Skin of body (tissue), 3 donors: ENCODE results near the gene E2F4. TPM values are rescaled to one million over a fixed set of nuclear protein-coding genes. Genes with fewer than 3 reads are reported as not detected.

Source experiments
- DNase-seq: peaks from one replicate; lab custom pipeline; 2025; lab: John Stamatoyannopoulos, UW
- small RNA-seq: library from RNA; depleted of rRNA; stranded (forward); fragments of <200 nt; gene quantifications from one replicate; pipeline ENCODE3, GENCODE V24; 2014; ENCODE audit warnings: low replicate concordance
- total RNA-seq: library from RNA; depleted of rRNA; stranded (reverse); fragments of >200 nt; gene quantifications from one replicate; pipeline ENCODE4 v1.2.3, GENCODE V29; 2014

The E2F4 gene
- total RNA-seq, 1 donor from 2014 or later = 23.5 TPM

GRCh38 chr16:67247192-67248072 lies 55.5 kb downstream of the E2F4 start, which contains the start of gene FHOD1:
Gene FHOD1, minus strand, starts transcription at chr16:67247481. Its CDS starts 71 bp downstream, at chr16:67247410.
- peak; percentile 94 for DNase-seq

GRCh38 chr16:67248073-67248400 lies 56.1 kb downstream of the E2F4 start:
- no peak for DNase-seq

Small RNA genes within 50 kb of the gene (small RNA-seq; reads per million reads assigned to genes)
- 6.7 reads per million, percentile 91 among the genes with 10 or more reads in this experiment for gene MIR328

Other genes starting within 250 kb of the E2F4 start
- gene CES3, start 230.9 kb upstream of the E2F4 start, total RNA-seq = not detected
- gene CES4A, start 203.6 kb upstream of the E2F4 start, total RNA-seq = 7.9 TPM
- 51.0 TPM for gene CBFB, start 163.0 kb upstream of the E2F4 start, total RNA-seq
- 21.2 TPM for gene PHAF1, start 82.2 kb upstream of the E2F4 start, total RNA-seq
- 14.8 TPM for gene B3GNT9, start 41.2 kb upstream of the E2F4 start, total RNA-seq
- 5.8 TPM for gene TRADD, start 32.2 kb upstream of the E2F4 start, total RNA-seq
- 4.5 TPM for gene FBXL8, start 32.2 kb upstream of the E2F4 start, total RNA-seq
- 14.3 TPM for gene HSF4, start 27.4 kb upstream of the E2F4 start, total RNA-seq
- 14.3 TPM for gene NOL3, start 21.6 kb upstream of the E2F4 start, total RNA-seq
- gene MATCAP1, start 8.2 kb upstream of the E2F4 start, total RNA-seq = 13.9 TPM
- 1.7 TPM for gene EXOC3L1, start 2.0 kb upstream of the E2F4 start, total RNA-seq
- 4.0 TPM for gene ELMO3, start 7.0 kb downstream of the E2F4 start, total RNA-seq
- 22.0 TPM for gene TMEM208, start 35.0 kb downstream of the E2F4 start, total RNA-seq
- gene FHOD1, start 55.3 kb downstream of the E2F4 start, total RNA-seq = 8.0 TPM
- 0.79 TPM for gene SLC9A5, start 56.8 kb downstream of the E2F4 start, total RNA-seq
- gene PLEKHG4, start 87.4 kb downstream of the E2F4 start, total RNA-seq = 16.1 TPM
- 0.20 TPM for gene KCTD19, start 134.6 kb downstream of the E2F4 start, total RNA-seq
- gene LRRC36, start 134.7 kb downstream of the E2F4 start, total RNA-seq = 0.20 TPM
- gene TPPP3, start 201.3 kb downstream of the E2F4 start, total RNA-seq = 22.6 TPM
- gene ZDHHC1, start 224.3 kb downstream of the E2F4 start, total RNA-seq = 7.0 TPM
- gene HSD11B2, start 239.0 kb downstream of the E2F4 start, total RNA-seq = 7.5 TPM